ENCODE data around the gene RARS1. TPM values are rescaled to one million over a fixed set of nuclear protein-coding genes. Genes with fewer than 3 reads are reported as not detected.

Gene RARS1
- total and polyA plus RNA-seq, 2 of the 8 experiments (the other 6 are each of a cell fraction or from before 2014, with no cell fraction given) = 30.2 to 108 TPM

GRCh38 chr5:168451565-168451964 is 34.7 kb upstream of the RARS1 start:
- Histone ChIP-seq H3K9me3 (ENCODE audit: insufficient read depth in 2 of 2, low read depth in 1 of 2, low read length in 1 of 2) (no peaks in the 10 kb centered on the region), H2BK12ac (ENCODE audit: low read depth, low read length) (no peak overlapping the region), H3K9ac (replicated peaks in 1 of 4; ENCODE audit: extremely low read depth in 1 of 4, low read depth in 3 of 4, low read length in 3 of 4) (no peak overlapping the region), H3K4me3 (ENCODE audit: extremely low read depth in 1 of 4, insufficient read depth in 2 of 4, low read depth in 3 of 4, low read length in 4 of 4) (no peak overlapping the region), H4K8ac (ENCODE audit: extremely low read depth, insufficient read depth, low read length) (no peak overlapping the region), H2AK5ac (ENCODE audit: low read depth, low read length) (no peak overlapping the region), H3K79me1 (ENCODE audit: low read depth, low read length) (no peaks in the 10 kb centered on the region), H3K56ac (replicated peaks; ENCODE audit: insufficient read length, low read depth, low read length) (no peak overlapping the region), H3K23ac (ENCODE audit: insufficient read length) (no peak overlapping the region), H3K79me2 (ENCODE audit: control insufficient read depth in 1 of 2, insufficient read depth in 2 of 2, low read length in 2 of 2) (no peaks in the 10 kb centered on the region), H3K14ac (ENCODE audit: insufficient read length) (no peak overlapping the region), H3K23me2 (ENCODE audit: low read depth, low read length) (no peaks in the 10 kb centered on the region), H3K4me1 (replicated peaks in 1 of 4; ENCODE audit: control insufficient read depth in 3 of 4, insufficient read depth in 4 of 4, low read length in 3 of 4) (no peaks in the 10 kb centered on the region; a peak in 1 of 7 replicates), H3K4ac (replicated peaks; ENCODE audit: insufficient read length, low read depth, low read length) (no peak overlapping the region), H3K18ac (ENCODE audit: extremely low read depth, low read length) (no peak overlapping the region), H3K27ac (ENCODE audit: low read depth, low read length) (no peak overlapping the region), H4K91ac (replicated peaks; ENCODE audit: insufficient read length, low read length) (no peak overlapping the region), H3K4me2 (ENCODE audit: insufficient read depth in 1 of 2, low read depth in 2 of 2, low read length in 2 of 2) (no peak overlapping the region), H2BK5ac (ENCODE audit: low read depth, low read length) (no peak overlapping the region), H2BK20ac (ENCODE audit: low read length) (no peak overlapping the region), H2BK15ac (ENCODE audit: low read length) (no peak overlapping the region), H2BK120ac (replicated peaks; ENCODE audit: low read depth, low read length) (no peak overlapping the region), H3K27me3 (replicated peaks in 1 of 4; ENCODE audit: control insufficient read depth in 3 of 4, extremely low read depth in 1 of 4, insufficient read depth in 3 of 4, low read length in 3 of 4) (no peaks in the 10 kb centered on the region), H3K36me3 (ENCODE audit: control insufficient read depth in 2 of 4, insufficient read depth in 4 of 4, low read length in 3 of 4) (peaks cover 2 to 22% (median 13%) of the 10 kb centered on the region in 4 experiments; a peak in 6 of 8 replicates), H4K20me1 (replicated peaks in 1 of 2; ENCODE audit: control insufficient read depth in 1 of 2, insufficient read depth in 2 of 2, low read length in 2 of 2) (no peaks in the 10 kb centered on the region), H2AFZ (ENCODE audit: low read length) (no peak overlapping the region), H4K5ac (ENCODE audit: insufficient read length, low read depth, low read length) (no peak overlapping the region)
- 96% methylated on average over 3 of the region's 3 CpGs; no CpG with 5 or more reads in 1 of the 2 experiments for WGBS, 2 experiments (ENCODE audit: extremely low coverage in 1 of 2, insufficient coverage in 1 of 2, insufficient read length in 1 of 2, insufficient replicate concordance in 2 of 2, low coverage in 1 of 2, low lambda C conversion rate in 2 of 2, missing lambda C conversion rate in 1 of 2)
- CTCF ChIA-PET (ENCODE audit: partially characterized antibody) = interaction anchor here (1.8 kb wide), 1 partner anchor 8 kb away, joined by 6 read pairs; no protein-coding TSS in a partner anchor
- POLR2A ChIA-PET (ENCODE audit: partially characterized antibody) = no interaction called here
- no peak for DNase-seq (ENCODE audit: low read depth in 1 of 2, low spot score in 2 of 2)
- TF ChIP-seq HDAC6 (IDR thresholded peaks at IDR 0.05; ENCODE audit: low read depth, low read length) (no peak), BCL11A (IDR thresholded peaks at IDR 0.05; ENCODE audit: low read depth in 2 of 2, low read length in 2 of 2) (no peak), RBBP5 (IDR thresholded peaks at IDR 0.05; ENCODE audit: borderline replicate concordance, low read depth, low read length) (no peak), ZNF274 (IDR thresholded peaks at IDR 0.05; ENCODE audit: borderline replicate concordance, extremely low read depth, low read length) (no peak), CTBP2 (IDR thresholded peaks at IDR 0.05; ENCODE audit: borderline replicate concordance, insufficient read depth, insufficient read length, low read length) (no peak), MAX (IDR thresholded peaks at IDR 0.05) (no peak), USF2 (IDR thresholded peaks at IDR 0.05; ENCODE audit: low read length) (no peak), CHD1 (IDR thresholded peaks at IDR 0.05; ENCODE audit: low read depth, low read length) (no peak), SIRT6 (IDR thresholded peaks at IDR 0.05; ENCODE audit: low read length) (no peak), POU5F1 (IDR thresholded peaks at IDR 0.05; ENCODE audit: low read depth, low read length) (no peak), NANOG (IDR thresholded peaks at IDR 0.05; ENCODE audit: insufficient read depth, low read depth, low read length, poor library complexity, severe bottlenecking) (no peak)
- no peak for FAIRE-seq
